GM12891 (cell line): ENCODE data around the gene TMEM203.

Experiments
- POLR2A ChIP-seq: IDR thresholded peaks from 2 replicates; pipeline ENCODE4 v1.6.1; 2011; ENCODE audit warnings: low read depth, low read length, control low read depth
- POLR2AphosphoS5 ChIP-seq: IDR thresholded peaks from 2 replicates; pipeline ENCODE4 v1.6.1; 2011; ENCODE audit warnings: low read depth, low read length, control low read depth
- TAF1 ChIP-seq: IDR thresholded peaks from 2 replicates; pipeline ENCODE4 v1.6.1; 2011; ENCODE audit warnings: low read depth, low read length, control low read depth

DNA sequence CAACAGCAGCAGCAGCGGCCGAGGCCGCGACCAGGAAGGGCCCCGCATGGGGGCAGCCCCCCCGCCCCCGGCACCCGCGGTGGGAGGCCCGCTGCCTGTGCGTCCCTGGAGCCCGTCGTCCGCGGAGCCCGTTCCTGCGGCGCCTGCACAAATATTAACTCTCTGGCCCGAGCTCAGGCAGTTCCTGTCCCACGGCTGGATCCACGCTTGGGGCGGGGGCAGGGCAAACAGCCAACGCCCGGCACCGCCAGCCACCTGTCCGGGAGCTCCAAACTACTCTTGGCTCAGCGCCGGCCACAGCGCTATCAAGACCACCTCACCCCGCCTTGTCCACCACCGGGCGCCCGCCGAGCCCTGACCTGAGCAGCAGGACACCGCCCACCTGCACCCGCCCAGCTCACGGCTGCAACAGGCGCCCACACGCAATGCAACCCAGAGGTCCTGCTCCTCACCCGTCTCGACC is 35.5 kb downstream of the TMEM203 start, which contains the start of gene LRRC26:
- TF ChIP-seq POLR2A (no peak), POLR2AphosphoS5 (no peak), TAF1 (no peak)
